IPS-18a (cell line): ENCODE measurements around the gene LZTR1.
"Not testable (repeated sequence)": the region's sequence is repeated elsewhere in the genome, so short reads cannot be mapped to it uniquely, and the experiment has no call there.

Experiments
- H3K27ac ChIP-seq: one replicate; pipeline ENCODE4 v1.5.1; 2013; ENCODE audit warnings: low read length
- H3K27me3 ChIP-seq: one replicate; pipeline ENCODE4 v1.6.1; 2013; ENCODE audit warnings: mild to moderate bottlenecking, low read length; ENCODE audit not compliant: control insufficient read depth, insufficient read depth
- H3K36me3 ChIP-seq: one replicate; pipeline ENCODE4 v1.6.1; 2013; ENCODE audit warnings: low read depth, low read length; ENCODE audit not compliant: control insufficient read depth
- H3K4me1 ChIP-seq: one replicate; pipeline ENCODE4 v1.6.1; 2013; ENCODE audit warnings: low read depth, low read length; ENCODE audit not compliant: control insufficient read depth
- H3K4me3 ChIP-seq: one replicate; pipeline ENCODE4 v1.5.1; 2013; ENCODE audit warnings: low read length
- H3K9ac ChIP-seq: one replicate; pipeline ENCODE4 v1.6.1; 2013; ENCODE audit warnings: mild to moderate bottlenecking, low read length, moderate library complexity
- H3K9me3 ChIP-seq: one replicate; pipeline ENCODE4 v1.6.1; 2013; ENCODE audit warnings: low read depth, low read length; ENCODE audit not compliant: control insufficient read depth

LZTR1 gene

GRCh38 chr22:20981787-20982562 lies at the start of gene LZTR1:
LZTR1 (plus strand) TSS chr22:20982297; CDS start chr22:20982372, 75 bp downstream.
- Histone ChIP-seq H3K4me1 (peaks cover 10% of the 10 kb centered on the region), H3K9me3 (peaks cover 7% of the 10 kb centered on the region), H3K9ac (peak within 1 kb of the TSS; percentile 75), H3K4me3 (peak within 1 kb of the TSS; percentile 79), H3K27ac (peak within 1 kb of the TSS; percentile 54), H3K27me3 (peaks cover 13% of the 10 kb centered on the region), H3K36me3 (peaks cover 5% of the 10 kb centered on the region)

- Histone ChIP-seq H3K9ac (no peak overlapping the region), H3K4me3 (no peak overlapping the region), H3K27me3 (no peaks in the 10 kb centered on the region), H3K4me1 (no peaks in the 10 kb centered on the region), H3K9me3 (no peaks in the 10 kb centered on the region), H3K36me3 (peaks cover 26% of the 10 kb centered on the region), H3K27ac (no peak overlapping the region)
These were observed 48.2 kb upstream of the LZTR1 start for GRCh38 chr22:20933910-20934309.

DNA sequence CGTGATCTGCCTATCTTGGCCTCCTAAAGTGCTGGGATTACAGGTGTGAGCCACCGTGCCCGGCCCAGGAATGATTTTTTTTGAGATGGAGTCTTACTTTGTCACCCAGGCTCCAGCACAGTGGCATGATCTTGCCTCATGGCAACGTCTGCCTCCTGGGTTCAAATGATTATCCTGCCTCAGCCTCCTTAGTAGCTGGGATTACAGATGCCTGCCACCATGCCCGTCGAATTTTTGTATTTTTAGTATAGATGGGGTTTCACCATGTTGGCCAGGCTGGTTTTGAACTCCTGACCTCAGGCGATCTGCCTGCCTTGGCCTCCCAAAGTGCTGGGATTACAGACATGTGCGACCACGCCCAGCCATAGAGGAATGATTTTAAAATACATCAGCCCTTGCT lies 47.0 kb upstream of the LZTR1 start:
- not testable (repeated sequence) for H3K4me1 ChIP-seq, H3K27me3 ChIP-seq, H3K27ac ChIP-seq, H3K4me3 ChIP-seq, H3K9me3 ChIP-seq, H3K9ac ChIP-seq
- H3K36me3 ChIP-seq = peaks cover 26% of the 10 kb centered on the region

GRCh38 chr22:20935780-20936539 lies 46.1 kb upstream of the LZTR1 start:
- H3K36me3 ChIP-seq = peaks cover 26% of the 10 kb centered on the region

DNA sequence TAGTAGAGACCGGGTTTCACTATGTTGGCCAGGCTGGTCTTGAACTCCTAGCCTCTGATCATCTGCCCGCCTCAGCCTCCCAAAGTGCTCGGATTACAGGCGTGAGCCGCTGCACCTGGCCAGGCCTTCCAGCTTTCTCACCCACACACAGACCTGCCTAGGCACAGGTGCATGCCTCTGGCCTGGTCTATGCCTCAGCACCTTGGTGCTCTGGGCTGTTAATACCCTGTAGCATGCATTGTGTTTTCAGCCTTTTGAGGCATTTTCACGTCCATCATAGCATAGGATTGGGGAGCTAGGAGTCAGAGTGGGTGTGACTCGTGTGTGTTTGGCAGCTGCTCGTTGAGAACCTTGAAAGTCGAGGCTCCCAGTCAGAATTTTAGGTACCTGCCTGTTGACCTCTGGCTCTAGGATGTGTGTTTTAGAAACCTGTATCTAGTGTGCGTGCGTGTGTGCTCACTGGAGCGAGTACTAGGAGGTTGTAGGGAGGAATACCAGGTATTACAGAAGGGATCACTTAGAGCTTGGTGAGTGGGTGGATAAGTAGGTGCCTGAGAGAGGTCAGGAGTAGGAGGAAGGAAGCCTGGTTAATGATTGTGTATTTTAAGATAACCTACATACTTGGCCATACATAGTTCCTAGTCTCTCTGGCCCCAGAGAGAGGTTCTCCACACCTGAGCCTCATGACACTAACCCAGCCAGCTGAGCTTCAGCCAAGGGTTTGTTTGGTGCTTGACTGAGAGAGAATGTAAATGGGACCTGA lies 44.9 kb upstream of the LZTR1 start:
- H3K4me3 ChIP-seq = no peak overlapping the region
- H3K9ac ChIP-seq = no peak overlapping the region
- no peak overlapping the region for H3K27ac ChIP-seq
- H3K4me1 ChIP-seq = no peaks in the 10 kb centered on the region
- H3K36me3 ChIP-seq = peaks cover 26% of the 10 kb centered on the region
- no peaks in the 10 kb centered on the region for H3K9me3 ChIP-seq
- H3K27me3 ChIP-seq = no peaks in the 10 kb centered on the region

More at GRCh38 chr22:20935780-20936539, 46.1 kb upstream of the LZTR1 start:
- not testable (repeated sequence) for H3K9me3 ChIP-seq, H3K27me3 ChIP-seq, H3K4me3 ChIP-seq, H3K4me1 ChIP-seq, H3K9ac ChIP-seq, H3K27ac ChIP-seq

- Histone ChIP-seq H3K27ac (no peak overlapping the region), H3K4me3 (no peak overlapping the region), H3K9me3 (no peaks in the 10 kb centered on the region), H3K36me3 (peaks cover 26% of the 10 kb centered on the region), H3K27me3 (no peaks in the 10 kb centered on the region), H3K9ac (no peak overlapping the region), H3K4me1 (no peaks in the 10 kb centered on the region)
These were observed 44.1 kb upstream of the LZTR1 start for GRCh38 chr22:20937794-20938671.

GRCh38 chr22:20939457-20940185 lies 42.5 kb upstream of the LZTR1 start:
- not testable (repeated sequence) for H3K27me3 ChIP-seq, H3K4me1 ChIP-seq, H3K9me3 ChIP-seq, H3K9ac ChIP-seq, H3K27ac ChIP-seq, H3K4me3 ChIP-seq
- peaks cover 15% of the 10 kb centered on the region for H3K36me3 ChIP-seq

GRCh38 chr22:20940186-20940651 lies 41.9 kb upstream of the LZTR1 start:
- Histone ChIP-seq H3K4me1 (no peaks in the 10 kb centered on the region), H3K9me3 (no peaks in the 10 kb centered on the region), H3K27ac (no peak overlapping the region), H3K4me3 (no peak overlapping the region), H3K9ac (no peak overlapping the region), H3K27me3 (no peaks in the 10 kb centered on the region), H3K36me3 (peaks cover 15% of the 10 kb centered on the region)

DNA sequence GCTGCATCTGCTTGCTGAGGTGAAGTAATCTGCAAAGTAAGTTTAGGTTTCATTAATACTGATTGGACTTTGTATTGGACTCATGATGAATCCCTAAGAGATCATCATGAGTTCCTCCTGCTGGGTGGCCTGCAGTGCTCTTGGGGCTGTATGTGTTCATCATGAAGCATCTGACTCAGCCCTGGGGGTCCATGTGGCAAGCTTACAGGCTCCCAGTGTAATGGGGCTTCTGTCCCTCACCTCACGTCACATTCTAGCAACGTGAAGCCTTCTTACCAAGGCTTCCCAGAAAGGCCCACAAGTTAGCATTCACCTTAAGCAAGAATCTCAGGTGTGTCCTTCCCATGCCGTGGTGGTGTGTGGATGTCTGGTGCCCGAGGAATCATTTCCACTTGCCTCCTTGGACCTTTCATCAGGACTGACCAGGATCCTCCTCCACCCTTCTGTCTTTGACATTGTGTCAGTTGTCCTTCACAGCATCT lies 41.2 kb upstream of the LZTR1 start:
- H3K9ac ChIP-seq = no peak overlapping the region
- H3K36me3 ChIP-seq = peaks cover 12% of the 10 kb centered on the region
- H3K9me3 ChIP-seq = no peaks in the 10 kb centered on the region
- H3K27me3 ChIP-seq = no peaks in the 10 kb centered on the region
- no peak overlapping the region for H3K27ac ChIP-seq
- no peaks in the 10 kb centered on the region for H3K4me1 ChIP-seq
- no peak overlapping the region for H3K4me3 ChIP-seq

DNA sequence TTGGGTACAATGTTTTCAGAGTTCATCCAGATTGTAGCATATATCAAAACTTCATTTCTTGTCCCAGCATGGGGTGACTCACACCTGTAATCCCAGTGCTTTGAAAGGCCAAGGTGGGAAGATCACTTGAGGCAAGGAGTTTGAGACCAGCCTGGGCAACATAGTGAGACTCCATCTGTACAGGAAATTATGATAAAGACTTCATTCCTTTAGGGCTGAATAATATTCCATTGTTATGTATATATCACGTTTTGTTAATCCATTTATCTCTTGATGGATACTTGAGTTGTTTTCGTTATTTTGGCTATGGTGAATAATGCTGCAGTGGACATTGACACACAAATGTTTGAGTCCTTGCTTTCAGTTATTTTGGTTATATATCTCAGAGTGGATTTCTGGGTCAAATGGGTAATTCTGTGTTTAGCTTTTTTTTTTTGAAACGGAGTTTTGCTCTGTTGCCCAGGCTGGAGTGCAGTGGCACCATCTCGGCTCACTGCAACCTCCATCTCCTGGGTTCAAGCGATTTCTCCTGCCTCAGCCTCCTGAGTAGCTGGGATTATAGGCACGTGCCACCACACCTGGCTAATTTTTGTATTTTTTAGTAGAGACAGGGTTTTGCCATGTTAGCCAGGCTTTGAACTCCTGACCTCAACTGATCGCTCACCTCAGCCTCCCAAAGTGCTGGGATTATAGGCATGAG lies 39.7 kb upstream of the LZTR1 start:
- H3K27me3 ChIP-seq, H3K27ac ChIP-seq, H3K9ac ChIP-seq, H3K4me1 ChIP-seq, H3K36me3 ChIP-seq, H3K4me3 ChIP-seq, H3K9me3 ChIP-seq: not testable (repeated sequence)
